ENCODE measurements around the gene NFRKB. TPM values are rescaled to one million over a fixed set of nuclear protein-coding genes. Genes with fewer than 3 reads are reported as not detected.
"Not testable (repeated sequence)": the region's sequence is repeated elsewhere in the genome, so short reads cannot be mapped to it uniquely, and the experiment has no call there.

The NFRKB gene
- polyA plus RNA-seq, 1 donor from 2014 or later: 26.7 TPM

- Histone ChIP-seq H3K9ac (ENCODE audit: low read length) (no peak overlapping the region), H3K4me3 (ENCODE audit: low read length) (no peak overlapping the region), H3K9me2 (ENCODE audit: insufficient read depth, low read length) (no peaks in the 10 kb centered on the region), H3F3A (ENCODE audit: insufficient read depth, low read length, poor library complexity, severe bottlenecking) (no peaks in the 10 kb centered on the region), H4K20me1 (ENCODE audit: insufficient read depth) (no peaks in the 10 kb centered on the region), H3K36me3 (ENCODE audit: insufficient read depth, low read length) (peaks cover 17% of the 10 kb centered on the region), H3K4me2 (ENCODE audit: low read length) (no peak overlapping the region), H2AFZ (ENCODE audit: low read depth, low read length) (no peak overlapping the region), H3K27ac (ENCODE audit: low read length) (peak overlapping the region; percentile 50), H3K79me2 (replicated peaks; ENCODE audit: insufficient read depth, low read length) (no peaks in the 10 kb centered on the region), H3K27me3 (ENCODE audit: insufficient read depth, low read depth, low read length) (no peaks in the 10 kb centered on the region), H3K9me3 (ENCODE audit: low read length) (no peaks in the 10 kb centered on the region)
- TF ChIP-seq REST (IDR thresholded peaks at IDR 0.05; ENCODE audit: borderline replicate concordance): peak; percentile 63
- TF ChIP-seq MXI1 (conservative IDR thresholded peaks at IDR 0.05; ENCODE audit: poor library complexity, severe bottlenecking): no peak
- no peak for TF ChIP-seq EP300 (conservative IDR thresholded peaks at IDR 0.05; ENCODE audit: poor library complexity, severe bottlenecking)
Observed at GRCh38 chr11:129871914-129872313, 23.5 kb downstream of the NFRKB start.

- H4K20me1 ChIP-seq (ENCODE audit: insufficient read depth): not testable (repeated sequence)
- H3K36me3 ChIP-seq (ENCODE audit: insufficient read depth, low read length): peaks cover 11% of the 10 kb centered on the region
Observed at GRCh38 chr11:129868626-129869025, 26.8 kb downstream of the NFRKB start.

GRCh38 chr11:129866311-129866710 is 29.1 kb downstream of the NFRKB start:
- H3K79me2 ChIP-seq (replicated peaks; ENCODE audit: insufficient read depth, low read length): no peaks in the 10 kb centered on the region
- no peaks in the 10 kb centered on the region for H4K20me1 ChIP-seq (ENCODE audit: insufficient read depth)
- H2AFZ ChIP-seq (ENCODE audit: low read depth, low read length): no peak overlapping the region
- H3K9me3 ChIP-seq (ENCODE audit: low read length): no peaks in the 10 kb centered on the region
- TF ChIP-seq TAF1 (IDR thresholded peaks at IDR 0.05; ENCODE audit: low read depth) (no peak), MXI1 (conservative IDR thresholded peaks at IDR 0.05; ENCODE audit: poor library complexity, severe bottlenecking) (no peak), EP300 (conservative IDR thresholded peaks at IDR 0.05; ENCODE audit: poor library complexity, severe bottlenecking) (no peak), REST (IDR thresholded peaks at IDR 0.05; ENCODE audit: borderline replicate concordance) (no peak), POLR2AphosphoS5 (IDR thresholded peaks at IDR 0.05) (no peak), SMC3 (conservative IDR thresholded peaks at IDR 0.05; ENCODE audit: poor library complexity) (no peak), CTCF (IDR thresholded peaks at IDR 0.05; ENCODE audit: poor library complexity, severe bottlenecking) (no peak), RAD21 (conservative IDR thresholded peaks at IDR 0.05) (no peak), EZH2 (IDR thresholded peaks at IDR 0.05; ENCODE audit: borderline replicate concordance, insufficient read depth, low read length, poor library complexity, severe bottlenecking) (no peak)
- no peak overlapping the region for H3K27ac ChIP-seq (ENCODE audit: low read length)
- H3K4me3 ChIP-seq (ENCODE audit: low read length): no peak overlapping the region
- no peak overlapping the region for H3K4me2 ChIP-seq (ENCODE audit: low read length)
- H3F3A ChIP-seq (ENCODE audit: insufficient read depth, low read length, poor library complexity, severe bottlenecking): no peaks in the 10 kb centered on the region
- H3K27me3 ChIP-seq (ENCODE audit: insufficient read depth, low read depth, low read length): no peaks in the 10 kb centered on the region
- no peaks in the 10 kb centered on the region for H3K9me2 ChIP-seq (ENCODE audit: insufficient read depth, low read length)
- peaks cover 11% of the 10 kb centered on the region for H3K36me3 ChIP-seq (ENCODE audit: insufficient read depth, low read length)
- no peak overlapping the region for H3K9ac ChIP-seq (ENCODE audit: low read length)

More at GRCh38 chr11:129868626-129869025, 26.8 kb downstream of the NFRKB start:
- H3K79me2 ChIP-seq (replicated peaks; ENCODE audit: insufficient read depth, low read length); H3K27me3 ChIP-seq (ENCODE audit: insufficient read depth, low read depth, low read length); H3K4me2 ChIP-seq (ENCODE audit: low read length); H3K27ac ChIP-seq (ENCODE audit: low read length); H3K9ac ChIP-seq (ENCODE audit: low read length); H3K9me3 ChIP-seq (ENCODE audit: low read length); H2AFZ ChIP-seq (ENCODE audit: low read depth, low read length); H3F3A ChIP-seq (ENCODE audit: insufficient read depth, low read length, poor library complexity, severe bottlenecking); H3K4me3 ChIP-seq (ENCODE audit: low read length); H3K9me2 ChIP-seq (ENCODE audit: insufficient read depth, low read length): not testable (repeated sequence)
